ENCODE data around the gene ROBO3. TPM values are rescaled to one million over a fixed set of nuclear protein-coding genes. Genes with fewer than 3 reads are reported as not detected.

Gene ROBO3
- total and polyA plus RNA-seq, 4 donors, result 2.1 to 63.0 (median 17.7) TPM

DNA sequence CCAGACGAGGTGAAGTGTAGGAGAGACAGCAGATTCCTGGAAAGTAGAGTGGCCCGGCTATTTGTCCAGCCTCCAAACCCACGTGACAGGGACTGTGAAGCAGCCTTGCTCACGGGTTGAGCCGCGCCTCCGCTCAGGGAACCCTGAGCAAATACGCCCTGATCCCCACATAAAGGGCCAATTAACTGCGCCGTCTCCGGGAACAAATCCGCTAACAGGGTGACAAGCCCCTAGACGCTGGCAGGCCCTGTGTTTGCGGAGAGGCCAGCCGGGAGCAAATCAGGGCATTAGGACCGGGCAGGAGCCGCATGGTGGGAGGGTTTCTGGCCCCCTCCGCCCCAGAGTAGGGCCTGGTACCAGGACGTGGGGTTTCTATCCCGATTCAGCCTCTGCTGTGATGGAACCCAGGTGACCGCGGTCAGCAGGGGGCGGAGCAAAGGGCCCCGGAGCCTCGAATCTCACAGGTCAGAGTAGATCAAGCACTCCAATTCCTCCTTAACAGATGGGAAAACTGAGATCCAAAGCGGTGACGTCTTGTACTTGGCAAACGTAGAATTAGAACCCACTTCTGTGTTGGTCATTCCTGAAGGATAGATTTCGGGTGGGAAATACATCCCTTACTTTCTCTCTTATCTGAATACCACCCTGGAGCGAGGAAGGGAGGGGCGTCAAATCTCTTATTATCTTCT, 2.0 kb upstream of the ROBO3 start:
- Histone ChIP-seq H3K27ac (ENCODE audit: low read depth in 1 of 2, low read length in 2 of 2) (no peak overlapping the region), H3K36me3 (ENCODE audit: control insufficient read depth in 1 of 2, insufficient read depth in 2 of 2, low read length in 1 of 2) (no peaks in the 10 kb centered on the region), H3K27me3 (ENCODE audit: control insufficient read depth in 1 of 2, insufficient read depth in 2 of 2, low read length in 1 of 2) (no peaks in the 10 kb centered on the region), H3K4me1 (ENCODE audit: control insufficient read depth in 1 of 2, insufficient read depth in 2 of 2, low read length in 2 of 2) (no peaks in the 10 kb centered on the region), H3K4me3 (ENCODE audit: low read length in 2 of 2) (peak overlapping the region in 1 of 2 donors; percentile 33), H3K9me3 (ENCODE audit: control insufficient read depth, low read length) (no peaks in the 10 kb centered on the region)
- peak; percentile 70 for ATAC-seq (ENCODE audit: low FRiP score)
- DNase-seq, result no peak
- intact Hi-C loops (cut with DNase I), result no loop called here
- 1% methylated on average over 31 of the region's 31 CpGs for WGBS, 2 donors

DNA sequence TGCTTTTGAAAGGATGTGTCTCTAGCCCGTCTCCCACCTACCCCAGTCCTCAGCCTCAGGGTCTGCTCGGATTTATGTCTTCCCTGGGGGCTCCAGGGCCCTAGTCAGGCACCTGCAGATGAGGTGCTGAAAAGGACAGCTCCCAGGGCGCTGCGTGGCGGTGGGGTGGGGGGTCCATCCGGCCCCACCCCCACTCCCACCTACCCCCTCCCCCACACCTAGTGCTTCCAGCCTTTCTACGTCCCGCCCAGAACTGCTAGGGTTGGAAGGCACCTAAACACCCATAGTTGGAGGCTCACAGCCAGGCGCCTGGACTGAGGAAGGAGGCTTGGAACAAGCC, 1.4 kb upstream of the ROBO3 start:
- 3 to 5% methylated on average over 8 to 9 of the region's 9 CpGs for WGBS, 2 donors
- H3K4me1 ChIP-seq (ENCODE audit: control insufficient read depth in 1 of 2, insufficient read depth in 2 of 2, low read length in 2 of 2), result no peaks in the 10 kb centered on the region
- H3K4me3 ChIP-seq (ENCODE audit: low read length in 2 of 2), result no peak overlapping the region
- H3K9me3 ChIP-seq (ENCODE audit: control insufficient read depth, low read length), result no peaks in the 10 kb centered on the region
- ATAC-seq (ENCODE audit: low FRiP score) (no peak), DNase-seq (no peak)
- intact Hi-C loops (cut with DNase I), result no loop called here
- H3K36me3 ChIP-seq (ENCODE audit: control insufficient read depth in 1 of 2, insufficient read depth in 2 of 2, low read length in 1 of 2), result no peaks in the 10 kb centered on the region
- no peaks in the 10 kb centered on the region for H3K27me3 ChIP-seq (ENCODE audit: control insufficient read depth in 1 of 2, insufficient read depth in 2 of 2, low read length in 1 of 2)
- H3K27ac ChIP-seq (ENCODE audit: low read depth in 1 of 2, low read length in 2 of 2), result no peak overlapping the region

DNA sequence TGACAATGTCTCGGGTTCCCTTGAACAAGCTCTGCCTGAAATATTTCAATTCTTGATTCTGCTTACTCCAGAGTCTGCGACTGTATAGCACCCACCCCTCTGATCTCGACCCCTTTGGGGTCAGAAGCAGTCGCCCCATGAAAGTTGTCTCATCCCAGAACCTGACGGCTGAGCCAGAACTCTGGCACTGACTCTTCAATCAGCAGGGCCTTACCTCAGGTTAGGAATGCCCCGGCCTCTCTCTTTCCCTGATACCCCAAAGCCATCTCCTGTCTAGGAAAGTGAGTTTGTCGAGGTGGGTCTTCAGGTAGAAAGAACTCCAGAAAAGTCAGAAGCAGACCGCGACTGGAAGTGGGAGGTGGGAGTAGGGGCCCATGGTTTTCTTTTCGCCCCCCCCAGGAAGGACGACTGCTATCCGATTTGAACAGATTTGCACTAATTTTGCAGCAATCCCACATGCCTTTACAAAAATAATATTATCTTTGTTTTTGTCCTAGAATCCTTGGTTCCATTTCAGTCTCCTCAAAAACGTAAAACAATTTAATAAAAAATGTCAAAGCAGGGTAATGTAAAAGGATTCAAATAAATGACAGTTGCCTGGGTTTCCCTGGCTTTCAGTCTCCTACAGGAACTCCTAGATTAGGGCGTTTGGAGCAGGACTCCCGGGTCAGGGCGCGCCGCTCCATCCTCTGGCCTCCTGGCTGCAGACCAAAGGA, 898 bp upstream of the ROBO3 start:
- intact Hi-C loops (cut with DNase I), result no loop called here
- DNase-seq (no peak), ATAC-seq (ENCODE audit: low FRiP score) (no peak)
- Histone ChIP-seq H3K27me3 (ENCODE audit: control insufficient read depth in 1 of 2, insufficient read depth in 2 of 2, low read length in 1 of 2) (no peaks in the 10 kb centered on the region), H3K36me3 (ENCODE audit: control insufficient read depth in 1 of 2, insufficient read depth in 2 of 2, low read length in 1 of 2) (no peaks in the 10 kb centered on the region), H3K9me3 (ENCODE audit: control insufficient read depth, low read length) (no peaks in the 10 kb centered on the region), H3K27ac (ENCODE audit: low read depth in 1 of 2, low read length in 2 of 2) (no peak overlapping the region), H3K4me3 (ENCODE audit: low read length in 2 of 2) (no peak overlapping the region), H3K4me1 (ENCODE audit: control insufficient read depth in 1 of 2, insufficient read depth in 2 of 2, low read length in 2 of 2) (no peaks in the 10 kb centered on the region)
- 10% methylated on average over 18 of the region's 18 CpGs for WGBS, 2 donors

DNA sequence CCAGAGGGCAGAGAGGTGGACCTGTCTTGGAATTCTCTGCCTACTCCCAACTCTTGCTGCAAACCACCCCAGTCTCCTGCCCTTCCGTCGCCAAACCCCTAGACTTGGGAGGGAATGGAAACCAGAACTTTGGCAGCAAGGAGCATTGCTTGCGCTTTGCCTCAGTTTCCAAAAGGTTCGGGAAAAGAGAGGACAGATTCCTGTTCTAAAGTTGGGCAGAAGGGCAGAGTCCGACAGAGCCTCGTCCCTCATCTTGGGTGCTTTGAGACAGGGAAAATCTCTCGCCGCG, 396 bp upstream of the ROBO3 start:
- DNase-seq (no peak), ATAC-seq (ENCODE audit: low FRiP score) (no peak)
- Histone ChIP-seq H3K9me3 (ENCODE audit: control insufficient read depth, low read length) (no peaks in the 10 kb centered on the region), H3K36me3 (ENCODE audit: control insufficient read depth in 1 of 2, insufficient read depth in 2 of 2, low read length in 1 of 2) (no peaks in the 10 kb centered on the region), H3K27ac (ENCODE audit: low read depth in 1 of 2, low read length in 2 of 2) (no peak overlapping the region), H3K4me3 (ENCODE audit: low read length in 2 of 2) (no peak overlapping the region), H3K27me3 (ENCODE audit: control insufficient read depth in 1 of 2, insufficient read depth in 2 of 2, low read length in 1 of 2) (no peaks in the 10 kb centered on the region), H3K4me1 (ENCODE audit: control insufficient read depth in 1 of 2, insufficient read depth in 2 of 2, low read length in 2 of 2) (no peaks in the 10 kb centered on the region)
- intact Hi-C loops (cut with DNase I), result no loop called here
- WGBS, 2 donors, result 4 to 5% methylated on average over 9 of the region's 9 CpGs

DNA sequence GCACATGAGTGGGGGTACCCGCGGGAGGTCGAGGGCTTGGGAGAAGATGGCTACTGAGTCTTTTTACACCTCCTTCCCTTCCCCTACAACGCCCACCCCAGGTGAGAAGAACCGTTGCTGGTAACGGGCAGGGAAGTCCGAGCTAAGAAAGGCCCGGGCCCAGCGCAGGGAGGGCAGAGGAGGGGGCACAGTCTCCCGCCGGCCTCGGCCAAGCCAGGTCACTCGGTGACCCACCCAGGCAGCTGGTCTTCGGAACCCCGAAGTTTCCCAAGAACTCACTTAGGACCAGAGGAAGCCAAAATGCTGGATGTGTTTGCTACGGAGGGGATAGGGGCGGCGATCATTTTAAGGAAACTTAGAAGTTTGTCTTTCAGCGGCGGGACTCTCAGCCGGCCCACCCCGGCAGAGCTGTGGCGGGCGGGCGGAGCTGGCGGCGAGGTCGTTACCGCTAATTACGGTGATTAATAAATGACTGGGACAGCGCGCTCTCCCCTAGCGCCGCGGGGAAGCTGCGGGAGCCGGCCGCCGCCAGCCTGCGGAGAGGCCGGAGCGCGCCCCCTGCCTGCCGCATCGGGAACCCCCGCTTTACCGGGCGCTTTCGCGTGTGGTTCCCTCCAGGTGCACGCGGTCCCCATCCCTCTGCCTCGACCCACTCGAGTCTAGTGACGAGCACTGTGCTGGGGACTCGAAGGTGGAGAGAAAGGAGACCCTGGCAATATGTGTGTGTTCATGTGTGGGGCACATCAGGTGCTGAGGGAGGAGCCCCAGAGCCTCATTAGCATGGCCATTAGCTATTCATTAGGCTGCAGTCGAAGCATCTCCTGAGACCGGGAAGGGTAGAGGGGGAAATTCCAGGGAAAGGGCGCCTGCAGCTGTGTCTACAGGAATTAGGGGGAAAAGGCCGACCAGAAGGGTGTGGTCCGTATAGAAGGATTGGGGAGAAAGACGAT, 945 bp downstream of the ROBO3 start:
- H3K27ac ChIP-seq (ENCODE audit: low read depth in 1 of 2, low read length in 2 of 2), result no peak overlapping the region
- DNase-seq (peak in 1 of 2 donors; percentile 87), ATAC-seq (ENCODE audit: low FRiP score) (peak; percentile 31)
- H3K4me1 ChIP-seq (ENCODE audit: control insufficient read depth in 1 of 2, insufficient read depth in 2 of 2, low read length in 2 of 2), result no peaks in the 10 kb centered on the region
- 1 to 2% methylated on average over 62 of the region's 62 CpGs for WGBS, 2 donors
- H3K4me3 ChIP-seq (ENCODE audit: low read length in 2 of 2), result no peak overlapping the region
- H3K36me3 ChIP-seq (ENCODE audit: control insufficient read depth in 1 of 2, insufficient read depth in 2 of 2, low read length in 1 of 2), result no peaks in the 10 kb centered on the region
- intact Hi-C loops (cut with DNase I), result no loop called here
- H3K27me3 ChIP-seq (ENCODE audit: control insufficient read depth in 1 of 2, insufficient read depth in 2 of 2, low read length in 1 of 2), result no peaks in the 10 kb centered on the region
- no peaks in the 10 kb centered on the region for H3K9me3 ChIP-seq (ENCODE audit: control insufficient read depth, low read length)

DNA sequence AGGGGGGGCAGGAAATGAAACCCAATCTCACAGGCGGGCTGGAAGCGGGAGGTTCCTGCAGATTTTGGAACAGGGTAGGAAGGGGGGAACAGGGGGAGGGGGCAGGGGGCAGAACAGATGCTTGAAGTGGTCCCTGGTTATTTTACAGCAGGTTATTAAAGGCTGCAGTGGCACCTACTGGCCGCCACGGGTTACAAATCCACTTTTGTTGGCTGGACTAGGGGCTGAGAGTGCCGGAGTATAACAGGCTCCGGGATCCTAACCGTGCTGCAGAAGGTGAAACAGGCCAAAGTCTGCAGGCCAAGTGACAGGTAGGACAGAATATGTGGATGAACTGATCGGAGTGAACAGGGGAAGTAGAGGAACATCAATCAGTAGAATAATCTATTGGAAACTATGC, 2.5 kb downstream of the ROBO3 start:
- H3K36me3 ChIP-seq (ENCODE audit: control insufficient read depth in 1 of 2, insufficient read depth in 2 of 2, low read length in 1 of 2), result no peaks in the 10 kb centered on the region
- H3K4me1 ChIP-seq (ENCODE audit: control insufficient read depth in 1 of 2, insufficient read depth in 2 of 2, low read length in 2 of 2), result no peaks in the 10 kb centered on the region
- H3K27ac ChIP-seq (ENCODE audit: low read depth in 1 of 2, low read length in 2 of 2), result no peak overlapping the region
- ATAC-seq (ENCODE audit: low FRiP score), result peak; percentile 28
- no peaks in the 10 kb centered on the region for H3K9me3 ChIP-seq (ENCODE audit: control insufficient read depth, low read length)
- H3K4me3 ChIP-seq (ENCODE audit: low read length in 2 of 2), result no peak overlapping the region
- no peak for DNase-seq
- WGBS, 2 donors, result 3 to 4% methylated on average over 8 of the region's 8 CpGs
- no peaks in the 10 kb centered on the region for H3K27me3 ChIP-seq (ENCODE audit: control insufficient read depth in 1 of 2, insufficient read depth in 2 of 2, low read length in 1 of 2)
- intact Hi-C loops (cut with DNase I), result no loop called here

DNA sequence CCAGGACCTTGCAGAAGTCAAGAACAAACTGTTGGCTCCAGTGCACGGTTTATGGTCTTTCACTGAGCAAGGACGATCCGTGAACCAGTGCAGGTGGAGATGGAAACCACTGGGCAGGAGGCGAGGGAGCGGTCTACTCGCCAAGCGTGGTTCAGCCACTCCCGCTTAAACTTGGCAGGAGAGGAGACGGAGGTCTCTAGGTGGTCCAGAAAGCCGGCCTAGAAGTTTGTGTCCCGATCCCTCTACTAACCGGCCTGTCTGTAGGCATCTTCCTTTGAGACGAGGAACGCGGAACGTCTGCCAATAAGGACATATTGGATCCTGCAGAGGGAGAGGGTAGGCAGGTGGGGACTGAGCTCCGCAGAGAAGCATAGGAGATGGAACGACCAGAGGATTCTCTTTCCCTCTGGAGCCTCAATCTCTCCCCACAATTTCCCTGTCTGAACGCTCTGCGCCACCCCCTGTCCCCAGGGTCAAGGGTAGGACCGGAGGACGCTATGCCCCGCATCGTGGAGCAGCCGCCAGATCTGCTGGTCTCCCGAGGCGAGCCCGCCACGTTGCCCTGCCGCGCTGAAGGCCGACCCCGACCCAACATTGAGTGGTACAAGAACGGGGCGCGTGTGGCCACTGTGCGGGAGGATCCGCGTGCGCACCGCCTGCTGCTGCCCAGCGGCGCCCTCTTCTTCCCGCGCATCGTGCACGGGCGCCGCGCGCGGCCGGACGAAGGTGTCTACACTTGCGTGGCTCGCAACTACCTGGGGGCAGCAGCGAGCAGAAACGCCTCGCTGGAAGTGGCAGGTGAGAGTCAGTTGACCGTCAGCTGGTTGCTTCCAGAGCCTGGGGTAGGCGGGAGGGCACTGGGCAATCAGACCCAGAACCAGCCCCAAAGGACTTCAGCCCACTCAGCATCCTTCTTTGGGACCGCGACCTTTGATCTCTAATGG, 3.4 kb downstream of the ROBO3 start:
- Histone ChIP-seq H3K27me3 (ENCODE audit: control insufficient read depth in 1 of 2, insufficient read depth in 2 of 2, low read length in 1 of 2) (no peaks in the 10 kb centered on the region), H3K4me3 (ENCODE audit: low read length in 2 of 2) (no peak overlapping the region), H3K36me3 (ENCODE audit: control insufficient read depth in 1 of 2, insufficient read depth in 2 of 2, low read length in 1 of 2) (no peaks in the 10 kb centered on the region), H3K9me3 (ENCODE audit: control insufficient read depth, low read length) (no peaks in the 10 kb centered on the region), H3K27ac (ENCODE audit: low read depth in 1 of 2, low read length in 2 of 2) (no peak overlapping the region), H3K4me1 (ENCODE audit: control insufficient read depth in 1 of 2, insufficient read depth in 2 of 2, low read length in 2 of 2) (no peaks in the 10 kb centered on the region)
- intact Hi-C loops (cut with DNase I), result no loop called here
- no peak for DNase-seq
- WGBS, 2 donors, result 5 to 7% methylated on average over 62 to 63 of the region's 63 CpGs
- no peak for ATAC-seq (ENCODE audit: low FRiP score)

DNA sequence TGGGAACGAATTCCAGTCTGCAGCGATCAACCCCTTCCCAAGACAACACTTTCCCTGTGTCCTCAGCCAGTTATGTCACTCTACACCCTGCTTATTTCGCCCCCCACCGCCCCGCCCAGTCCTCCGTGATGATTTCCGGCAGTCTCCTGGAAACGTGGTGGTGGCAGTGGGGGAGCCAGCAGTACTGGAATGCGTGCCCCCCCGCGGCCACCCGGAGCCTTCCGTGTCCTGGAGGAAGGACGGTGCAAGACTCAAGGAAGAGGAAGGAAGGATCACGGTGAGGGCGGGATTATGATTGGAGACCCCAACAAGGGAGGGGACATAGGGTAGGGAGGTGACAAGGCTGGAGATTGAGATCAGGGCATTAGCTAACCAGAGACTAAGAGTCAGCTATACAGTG, 4.1 kb downstream of the ROBO3 start:
- Histone ChIP-seq H3K4me1 (ENCODE audit: control insufficient read depth in 1 of 2, insufficient read depth in 2 of 2, low read length in 2 of 2) (no peaks in the 10 kb centered on the region), H3K36me3 (ENCODE audit: control insufficient read depth in 1 of 2, insufficient read depth in 2 of 2, low read length in 1 of 2) (no peaks in the 10 kb centered on the region), H3K9me3 (ENCODE audit: control insufficient read depth, low read length) (no peaks in the 10 kb centered on the region), H3K27ac (ENCODE audit: low read depth in 1 of 2, low read length in 2 of 2) (no peak overlapping the region), H3K27me3 (ENCODE audit: control insufficient read depth in 1 of 2, insufficient read depth in 2 of 2, low read length in 1 of 2) (no peaks in the 10 kb centered on the region), H3K4me3 (ENCODE audit: low read length in 2 of 2) (no peak overlapping the region)
- 3% methylated on average over 16 of the region's 16 CpGs for WGBS, 2 donors
- DNase-seq (no peak), ATAC-seq (ENCODE audit: low FRiP score) (no peak)
- intact Hi-C loops (cut with DNase I), result no loop called here
